GM21528 (cell line): ENCODE data around the gene ZNF407.

Source experiments
- ATAC-seq: cut with Tn5 transposase; IDR thresholded peaks from one replicate; pipeline ENCODE4 v1.9.1; 2021; ENCODE audit warnings: mild to moderate bottlenecking, moderate library complexity; ENCODE audit not compliant: unreplicated experiment, low FRiP score

The ZNF407 gene

DNA sequence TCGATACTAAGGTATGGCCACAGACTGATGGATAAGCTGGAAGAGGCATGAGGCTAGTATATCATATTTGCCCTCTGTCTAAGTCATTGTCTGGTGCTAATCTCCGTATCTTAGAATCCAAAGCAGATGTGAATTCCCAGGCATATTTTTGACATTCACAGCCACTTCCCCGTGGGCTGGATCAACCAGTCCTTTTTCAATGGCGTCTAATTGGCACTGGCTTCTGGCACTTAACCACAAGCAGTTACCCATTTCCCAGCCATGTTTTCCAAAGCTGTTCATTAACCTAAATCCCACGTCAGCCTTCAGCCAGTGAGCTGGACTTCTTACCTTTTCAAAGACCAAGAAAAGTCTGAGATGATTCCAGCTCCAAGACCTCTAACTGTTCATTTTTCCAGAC lies 20.7 kb upstream of the ZNF407 start:
- ATAC-seq: no peak

DNA sequence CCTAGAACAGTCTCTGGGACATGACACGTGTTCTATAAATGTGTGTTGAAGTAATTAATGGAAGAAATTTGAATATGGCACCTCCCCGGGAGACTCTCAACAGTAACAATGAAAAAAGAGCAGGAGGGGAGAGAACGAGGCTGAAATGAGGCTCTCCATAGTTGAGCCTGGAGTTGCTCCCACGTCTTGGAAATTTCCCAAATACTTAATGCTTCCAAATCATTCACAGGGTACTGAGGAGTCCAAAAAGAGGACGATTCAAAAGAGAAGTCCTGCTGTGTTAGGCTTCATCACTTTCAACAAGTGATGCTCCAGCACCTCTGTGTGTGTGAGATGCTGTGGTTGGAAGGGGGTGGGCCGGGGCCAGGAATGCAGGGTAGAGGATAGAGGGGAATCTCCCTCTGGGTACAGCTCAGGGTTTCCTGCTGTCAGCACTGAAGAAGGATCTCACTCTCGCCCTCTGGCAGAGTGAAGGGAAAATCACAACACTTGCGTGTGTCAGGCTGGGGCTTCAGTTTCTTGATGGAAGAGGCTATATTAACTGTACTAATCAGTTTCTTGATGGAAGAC lies 18.1 kb upstream of the ZNF407 start:
- ATAC-seq: no peak

GRCh38 chr18:74582642-74583041 lies 15.0 kb upstream of the ZNF407 start:
- no peak for ATAC-seq

DNA sequence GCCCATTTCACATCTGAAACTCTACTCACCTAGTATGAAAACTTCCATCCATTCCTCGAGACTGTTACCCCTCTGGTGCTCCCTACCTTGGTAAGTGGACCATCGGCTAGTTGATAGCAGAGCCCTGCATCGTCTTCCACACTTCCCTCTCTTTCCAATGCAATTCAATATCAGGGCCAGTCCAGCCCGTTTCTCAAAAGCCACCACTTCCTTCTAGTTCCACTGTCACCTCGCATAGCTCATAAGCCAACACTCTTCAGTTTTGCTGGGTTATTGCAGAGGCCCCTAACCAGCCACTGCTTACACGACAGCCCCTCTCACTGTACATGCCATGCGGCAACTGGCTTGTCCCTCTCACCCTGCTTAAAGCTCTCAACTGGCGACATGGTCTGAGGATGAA lies 10.2 kb upstream of the ZNF407 start:
- no peak for ATAC-seq

DNA sequence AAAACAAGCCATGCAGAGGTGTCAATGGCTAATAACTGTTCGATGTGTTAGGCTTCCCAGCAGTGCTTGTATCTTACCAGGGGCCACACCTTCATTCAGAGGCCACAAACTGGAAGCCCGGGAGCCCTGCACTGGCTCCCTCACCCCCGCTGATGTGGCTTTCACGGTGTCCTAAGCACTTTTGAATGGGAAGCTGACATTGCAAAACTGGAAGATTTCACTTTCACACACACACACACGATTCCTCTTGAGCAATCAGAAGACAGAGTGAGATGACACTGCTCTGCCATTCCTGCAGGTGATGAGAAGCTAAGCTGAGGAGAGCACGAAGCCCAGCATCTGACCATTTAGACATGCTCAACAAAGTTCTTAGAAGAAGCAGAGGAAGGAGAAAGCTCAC lies 8.6 kb upstream of the ZNF407 start:
- no peak for ATAC-seq

DNA sequence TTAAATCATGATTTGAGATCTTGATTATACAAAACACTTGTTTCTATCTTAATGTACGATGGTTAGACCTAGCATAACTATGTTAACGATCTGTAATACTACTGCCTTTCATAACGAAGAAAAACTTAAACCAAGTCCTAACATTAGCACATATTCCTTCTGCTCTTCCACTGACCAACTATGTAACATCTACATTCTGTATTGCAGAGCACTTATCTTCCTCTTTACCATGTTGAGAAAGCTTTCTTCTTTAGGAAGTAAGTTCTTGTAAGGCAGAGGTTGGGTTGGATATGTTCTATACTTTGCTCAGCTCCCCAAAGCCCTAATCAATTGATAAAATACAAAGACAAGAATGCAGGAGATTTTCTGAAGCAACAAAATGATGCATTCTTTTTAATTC lies 7.9 kb upstream of the ZNF407 start:
- no peak for ATAC-seq

- no peak for ATAC-seq
Observed at GRCh38 chr18:74590671-74591070, 7.0 kb upstream of the ZNF407 start.

GRCh38 chr18:74595431-74595830 lies 2.2 kb upstream of the ZNF407 start:
- no peak for ATAC-seq

GRCh38 chr18:74597034-74597661 lies 522 bp upstream of the ZNF407 start:
- ATAC-seq: peak; percentile 44

- peak; percentile 64 for ATAC-seq
Observed at GRCh38 chr18:74598350-74599001, 806 bp downstream of the ZNF407 start.

DNA sequence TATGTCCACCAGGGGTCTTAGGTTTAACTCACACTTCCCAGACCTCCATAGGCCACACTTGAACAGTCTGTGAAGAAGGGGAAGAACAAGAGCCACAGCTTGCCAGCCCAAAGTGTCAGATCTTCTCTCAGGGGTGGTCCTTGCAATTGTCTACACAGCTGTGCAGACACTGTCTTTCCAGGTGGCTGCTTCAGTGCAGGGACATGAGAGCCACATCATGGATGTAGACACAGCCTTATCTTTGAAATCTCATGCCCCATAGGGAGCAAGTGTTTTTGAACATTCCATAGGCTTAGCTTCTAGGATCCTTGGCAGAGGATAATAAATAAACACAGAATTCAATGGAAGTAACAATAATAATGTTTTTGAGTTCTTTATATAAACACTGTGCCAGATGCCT lies 6.7 kb downstream of the ZNF407 start:
- no peak for ATAC-seq

DNA sequence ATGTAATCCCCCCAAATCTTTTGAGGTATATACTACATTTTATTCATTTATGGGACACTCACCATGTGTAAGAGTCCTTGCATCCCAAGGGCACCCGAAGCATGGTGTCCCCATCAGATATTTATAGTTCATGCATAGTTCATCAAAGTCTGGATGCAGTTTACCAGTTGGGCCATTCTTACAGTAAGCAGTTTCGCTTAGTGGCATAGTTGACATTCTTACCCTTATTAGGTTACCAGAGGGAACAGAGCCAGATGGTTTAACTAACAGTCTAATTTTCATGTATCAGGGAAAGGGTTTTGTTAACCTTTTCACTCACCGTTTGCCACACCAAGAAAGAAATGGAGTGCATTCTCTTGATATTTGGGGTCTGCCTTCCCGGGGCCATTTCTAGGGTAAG lies 7.1 kb downstream of the ZNF407 start:
- no peak for ATAC-seq

- ATAC-seq: no peak
Observed at GRCh38 chr18:74608681-74609080, 11.0 kb downstream of the ZNF407 start.

DNA sequence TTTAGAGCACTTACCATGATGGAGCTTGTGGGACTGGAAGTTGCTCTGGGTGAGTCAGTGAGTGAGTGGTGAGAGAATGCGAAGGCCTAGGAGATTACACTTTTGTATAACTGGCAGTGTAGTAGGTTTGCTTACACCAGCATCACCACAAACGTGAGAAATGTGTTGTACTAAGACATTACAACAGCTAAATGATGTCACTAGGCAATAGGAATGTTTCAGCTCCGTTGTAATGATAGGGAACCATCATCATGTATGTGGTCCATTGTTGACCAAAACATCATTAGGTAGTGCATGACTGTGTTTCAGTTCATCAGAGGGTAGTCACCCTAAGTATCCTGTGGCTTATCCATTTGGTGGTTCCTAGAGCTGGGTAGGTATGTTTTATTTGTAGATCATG lies 11.9 kb downstream of the ZNF407 start:
- no peak for ATAC-seq

GRCh38 chr18:74610051-74610615 lies 12.5 kb downstream of the ZNF407 start:
- ATAC-seq: no peak

GRCh38 chr18:74610860-74611259 lies 13.2 kb downstream of the ZNF407 start:
- no peak for ATAC-seq

DNA sequence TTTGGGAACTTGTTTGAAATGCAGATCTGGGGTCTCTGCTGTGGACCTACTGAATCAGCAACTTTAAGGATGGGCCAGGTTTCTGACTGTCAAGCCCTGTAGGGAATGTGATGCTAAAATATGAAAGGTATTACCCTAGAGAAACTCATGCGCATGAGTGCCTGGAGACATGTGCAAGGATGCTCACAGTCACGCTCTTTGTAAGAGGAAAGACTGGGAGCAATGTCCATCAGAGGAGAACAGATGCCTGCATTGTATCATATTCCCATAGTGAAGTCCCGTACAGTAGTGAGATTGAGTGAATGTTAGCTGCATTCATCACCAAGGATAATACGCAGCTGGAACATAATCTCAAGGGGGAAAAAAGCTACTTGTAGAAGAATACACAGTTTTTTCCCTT lies 14.1 kb downstream of the ZNF407 start:
- ATAC-seq: no peak

DNA sequence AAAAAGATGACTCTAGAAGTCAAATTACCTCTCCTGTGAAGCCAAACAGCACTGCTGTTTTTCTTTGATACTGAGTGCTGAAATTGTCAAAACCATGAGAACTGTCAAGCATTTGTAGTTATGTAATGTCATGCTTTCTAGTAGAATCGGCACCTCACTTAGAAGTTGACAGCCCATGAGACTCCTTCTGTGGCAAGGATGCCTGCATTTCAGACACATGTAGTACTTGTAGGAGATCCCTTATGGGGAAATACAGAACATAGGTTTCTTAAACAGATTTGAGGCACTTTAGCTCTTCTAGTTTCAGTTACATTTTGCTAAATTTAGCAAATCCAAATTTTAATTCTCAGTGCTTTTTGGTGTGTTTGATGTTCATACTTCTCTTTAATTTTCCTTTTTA lies 15.7 kb downstream of the ZNF407 start:
- ATAC-seq: no peak

- no peak for ATAC-seq
Observed at GRCh38 chr18:74616494-74616893, 18.8 kb downstream of the ZNF407 start.

DNA sequence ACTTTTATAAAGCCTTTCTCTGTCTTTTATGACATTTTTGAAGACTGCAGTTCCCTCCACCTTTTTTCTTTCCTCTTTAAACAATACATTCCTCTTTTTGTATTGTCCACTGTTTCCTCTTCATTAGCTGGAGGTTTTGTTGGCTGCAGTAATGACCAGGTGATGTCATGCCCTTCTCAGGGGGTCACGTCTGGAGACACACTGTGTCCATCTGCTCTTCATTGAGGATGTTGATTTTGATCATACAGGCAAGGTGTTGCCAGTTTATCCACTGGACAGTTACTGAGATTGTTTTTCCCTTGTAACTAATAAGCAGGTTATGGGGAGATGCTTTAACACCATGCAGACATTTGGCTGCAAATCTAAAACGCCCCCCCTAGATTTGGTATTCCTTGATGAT lies 19.8 kb downstream of the ZNF407 start:
- no peak for ATAC-seq

- ATAC-seq: no peak
Observed at GRCh38 chr18:74622072-74622471, 24.4 kb downstream of the ZNF407 start.
